GM13977 (cell line): ENCODE data around the gene LAMA4.

Experiments
- DNase-seq: peaks from one replicate; pipeline ENCODE4 v3.0.0; 2012; ENCODE audit warnings: low spot score
- CTCF ChIP-seq: IDR thresholded peaks from 2 replicates; pipeline ENCODE4 v1.5.1; 2012; ENCODE audit warnings: mild to moderate bottlenecking, control low read depth; ENCODE audit not compliant: insufficient read depth; ENCODE audit errors: extremely low read depth, missing control alignments
- in situ Hi-C: fragments of 300-500 bp; cut with MboI; formaldehyde crosslinking; loops from one replicate; pipeline ENCODE4 v1.12.0; 2022; ENCODE audit warnings: low sequenced_read_pairs, low pct_unique_long_range_greater_than_20kb, mixed read lengths, inconsistent platforms; ENCODE audit not compliant: unreplicated experiment

LAMA4 gene

GRCh38 chr6:112243861-112244827 lies 10.2 kb downstream of the LAMA4 start:
- DNase-seq, result no peak
- in situ Hi-C loops, result no loop called here
- TF ChIP-seq CTCF, result no peak

DNA sequence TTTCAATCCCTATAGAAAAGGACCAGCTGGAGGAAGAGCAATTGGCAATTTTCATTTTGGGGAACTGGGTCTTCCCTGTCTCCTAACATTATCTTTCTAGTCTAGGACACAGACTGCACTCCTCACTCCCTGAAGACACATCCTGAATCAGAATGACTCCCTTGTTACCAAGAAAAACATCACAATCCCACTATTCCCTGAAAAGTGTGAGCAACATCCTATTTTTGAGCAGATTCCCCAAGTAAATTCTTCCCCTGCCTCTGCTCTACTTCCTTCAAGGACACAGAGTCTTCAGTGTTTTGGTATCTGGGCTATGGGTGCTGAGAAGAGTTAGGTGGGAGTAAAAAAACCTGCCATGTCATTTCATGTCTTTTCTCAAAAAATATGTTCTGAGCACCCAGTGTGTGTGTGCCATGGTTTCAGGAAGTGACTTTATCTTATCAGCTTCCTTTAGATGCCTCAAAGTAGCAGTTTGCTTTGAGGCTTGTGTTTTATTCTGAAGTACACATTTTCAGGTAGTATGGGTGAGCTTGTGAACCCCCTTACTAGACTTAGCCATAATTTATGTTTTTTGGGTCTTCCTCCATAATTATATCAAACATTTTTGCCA lies 12.4 kb downstream of the LAMA4 start:
- no peak for DNase-seq

DNA sequence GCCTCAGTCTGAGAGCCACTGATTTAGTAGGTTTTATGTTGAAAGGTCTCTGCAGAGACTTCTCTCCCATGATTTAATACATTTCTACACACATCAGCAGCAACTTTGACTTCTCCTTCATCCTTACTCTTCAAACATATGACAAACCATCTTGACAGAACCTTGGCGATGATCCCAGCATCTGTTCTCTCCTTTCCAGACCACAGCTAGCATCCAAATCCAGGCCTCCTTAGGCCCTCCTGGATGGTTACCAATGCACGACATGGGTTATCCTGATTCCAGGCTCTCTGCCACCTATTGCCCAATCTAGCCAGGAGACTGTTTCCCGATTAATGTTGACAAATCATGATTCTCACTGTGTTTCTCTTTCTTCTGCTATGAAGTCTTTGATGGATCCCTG lies 16.8 kb downstream of the LAMA4 start:
- no peak for DNase-seq
- in situ Hi-C loops, result no loop called here
- no peak for TF ChIP-seq CTCF

More for the DNA sequence above, 12.4 kb downstream of the LAMA4 start:
- in situ Hi-C loops, result no loop called here
- no peak for TF ChIP-seq CTCF

GRCh38 chr6:112237066-112237465 lies 17.3 kb downstream of the LAMA4 start:
- DNase-seq, result no peak
- no peak for TF ChIP-seq CTCF
- in situ Hi-C loops, result no loop called here

DNA sequence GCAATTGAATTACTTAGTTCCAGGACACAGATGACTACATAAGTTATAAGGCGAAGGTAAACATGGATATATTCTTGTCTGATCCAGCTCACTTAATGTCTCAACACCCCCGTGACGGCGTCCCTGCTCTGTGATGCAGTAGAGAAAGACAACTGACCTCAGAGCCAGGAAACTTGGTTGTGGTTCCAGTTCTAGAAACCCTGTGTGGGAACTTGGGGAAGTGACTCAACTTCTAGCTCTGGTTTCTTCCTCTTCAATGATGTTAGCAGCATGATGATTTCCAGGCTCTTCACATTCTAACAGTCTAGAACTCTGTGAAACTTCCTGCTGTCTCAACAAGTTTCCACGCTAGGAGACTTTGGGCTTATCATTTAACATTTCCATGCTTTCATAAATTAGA lies 18.4 kb downstream of the LAMA4 start:
- no peak for DNase-seq
- no peak for TF ChIP-seq CTCF
- in situ Hi-C loops, result no loop called here

DNA sequence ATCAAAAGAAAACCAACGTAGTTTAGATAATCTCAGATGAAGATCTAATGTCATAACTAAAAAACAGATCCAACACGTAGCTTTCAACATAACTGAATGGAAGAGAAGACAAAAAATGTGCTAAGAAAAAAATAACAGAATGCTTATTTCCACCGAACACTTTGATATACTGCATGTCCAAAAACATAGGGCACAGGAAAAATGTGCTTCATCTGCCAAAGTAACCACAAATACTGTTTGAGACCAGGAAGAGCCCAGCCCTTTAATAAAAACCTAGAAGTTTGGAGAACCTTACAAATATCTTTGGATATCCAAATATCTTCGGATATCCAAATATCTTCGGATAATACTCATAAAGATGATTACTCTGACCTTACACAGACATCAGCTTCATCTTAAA lies 19.8 kb downstream of the LAMA4 start:
- no peak for TF ChIP-seq CTCF
- no peak for DNase-seq
- in situ Hi-C loops, result no loop called here
